Epithelial cell of umbilical artery (primary cell): ENCODE results near the gene C18orf54. TPM values are rescaled to one million over a fixed set of nuclear protein-coding genes. Genes with fewer than 3 reads are reported as not detected.

Source experiments
- total RNA-seq: library from RNA; depleted of rRNA; stranded (reverse); fragments of >200 nt; gene quantifications from 2 replicates; pipeline ENCODE4 v1.2.3, GENCODE V29; 2014

C18orf54 gene
- total RNA-seq, result 4.9 and 6.1 TPM in 2 replicates

GRCh38 chr18:54357660-54358494 lies at the start of gene C18orf54, which contains the start of gene STARD6:
Gene C18orf54, plus strand, starts transcription at chr18:54357906. Its CDS starts 2,667 bp downstream, at chr18:54360573.
Gene STARD6, minus strand, starts transcription at chr18:54357858. Its CDS starts 3,285 bp downstream, at chr18:54354573.

Other genes starting within 250 kb of the C18orf54 start
- 28.6 and 30.4 TPM in 2 replicates for gene MBD2, start 133.2 kb upstream of the C18orf54 start, total RNA-seq
- 17.2 and 21.4 TPM in 2 replicates for gene POLI, start 88.4 kb upstream of the C18orf54 start, total RNA-seq
- gene STARD6, start within 50 bp of the C18orf54 start, total RNA-seq, result not detected in 2 replicates
- gene DYNAP, start 233.3 kb downstream of the C18orf54 start, total RNA-seq, result not detected in 2 replicates